Large intestine (tissue), 3 donors: Measurements from ENCODE around the gene CIB1. TPM values are rescaled to one million over a fixed set of nuclear protein-coding genes. Genes with fewer than 3 reads are reported as not detected.

Experiments
- DNase-seq, 2 donors: peaks; one replicate each; pipeline versions ENCODE4 v3.0.0 to v3.0.0-alpha.2; 2013
- H3K27ac ChIP-seq: one replicate; pipeline ENCODE4 v1.5.1; 2013; ENCODE audit warnings: low read length
- H3K27me3 ChIP-seq: 2 replicates; pipeline ENCODE4 v1.6.1; 2013; ENCODE audit warnings: low read length; ENCODE audit not compliant: control insufficient read depth, insufficient read depth
- H3K36me3 ChIP-seq: 2 replicates; pipeline ENCODE4 v1.6.1; 2013; ENCODE audit warnings: low read length; ENCODE audit not compliant: control insufficient read depth, insufficient read depth
- H3K4me1 ChIP-seq: one replicate; pipeline ENCODE4 v1.6.1; 2013; ENCODE audit warnings: low read length; ENCODE audit not compliant: control insufficient read depth, insufficient read depth
- H3K4me3 ChIP-seq: one replicate; pipeline ENCODE4 v1.5.1; 2013; ENCODE audit warnings: low read length
- H3K9me3 ChIP-seq: one replicate; pipeline ENCODE4 v1.6.1; 2013; ENCODE audit warnings: mild to moderate bottlenecking, low read depth, low read length, moderate library complexity; ENCODE audit not compliant: control insufficient read depth
- WGBS: methylation state at CpG from one replicate; pipeline ENCODE4 v1.1.5; 2013; ENCODE audit warnings: low lambda C conversion rate; ENCODE audit not compliant: insufficient coverage; 5-methylcytosine and 5-hydroxymethylcytosine counted together
- polyA plus RNA-seq: library from polyadenylated mRNA; unstranded; fragments of 120-200 nt; gene quantifications from one replicate; pipeline ENCODE4 v1.2.1, GENCODE V29; 2013

The CIB1 gene
- polyA plus RNA-seq, 1 donor, result 87.1 TPM

DNA sequence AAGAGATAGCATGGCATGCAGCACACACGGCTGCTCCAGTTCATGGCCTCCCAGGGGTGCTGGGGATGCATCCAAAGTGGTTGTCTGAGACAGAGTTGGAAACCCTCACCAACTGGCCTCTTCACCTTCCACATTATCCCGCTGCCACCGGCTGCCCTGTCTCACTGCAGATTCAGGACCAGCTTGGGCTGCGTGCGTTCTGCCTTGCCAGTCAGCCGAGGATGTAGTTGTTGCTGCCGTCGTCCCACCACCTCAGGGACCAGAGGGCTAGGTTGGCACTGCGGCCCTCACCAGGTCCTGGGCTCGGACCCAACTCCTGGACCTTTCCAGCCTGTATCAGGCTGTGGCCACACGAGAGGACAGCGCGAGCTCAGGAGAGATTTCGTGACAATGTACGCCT lies 4.8 kb downstream of the CIB1 start:
- Histone ChIP-seq H3K27ac (no peak overlapping the region), H3K36me3 (peaks cover 78% of the 10 kb centered on the region), H3K4me1 (peaks cover 25% of the 10 kb centered on the region), H3K9me3 (no peaks in the 10 kb centered on the region), H3K27me3 (no peaks in the 10 kb centered on the region), H3K4me3 (no peak overlapping the region)
- WGBS, result no CpG with 5 or more reads among the region's 15 CpGs
- no peak for DNase-seq

DNA sequence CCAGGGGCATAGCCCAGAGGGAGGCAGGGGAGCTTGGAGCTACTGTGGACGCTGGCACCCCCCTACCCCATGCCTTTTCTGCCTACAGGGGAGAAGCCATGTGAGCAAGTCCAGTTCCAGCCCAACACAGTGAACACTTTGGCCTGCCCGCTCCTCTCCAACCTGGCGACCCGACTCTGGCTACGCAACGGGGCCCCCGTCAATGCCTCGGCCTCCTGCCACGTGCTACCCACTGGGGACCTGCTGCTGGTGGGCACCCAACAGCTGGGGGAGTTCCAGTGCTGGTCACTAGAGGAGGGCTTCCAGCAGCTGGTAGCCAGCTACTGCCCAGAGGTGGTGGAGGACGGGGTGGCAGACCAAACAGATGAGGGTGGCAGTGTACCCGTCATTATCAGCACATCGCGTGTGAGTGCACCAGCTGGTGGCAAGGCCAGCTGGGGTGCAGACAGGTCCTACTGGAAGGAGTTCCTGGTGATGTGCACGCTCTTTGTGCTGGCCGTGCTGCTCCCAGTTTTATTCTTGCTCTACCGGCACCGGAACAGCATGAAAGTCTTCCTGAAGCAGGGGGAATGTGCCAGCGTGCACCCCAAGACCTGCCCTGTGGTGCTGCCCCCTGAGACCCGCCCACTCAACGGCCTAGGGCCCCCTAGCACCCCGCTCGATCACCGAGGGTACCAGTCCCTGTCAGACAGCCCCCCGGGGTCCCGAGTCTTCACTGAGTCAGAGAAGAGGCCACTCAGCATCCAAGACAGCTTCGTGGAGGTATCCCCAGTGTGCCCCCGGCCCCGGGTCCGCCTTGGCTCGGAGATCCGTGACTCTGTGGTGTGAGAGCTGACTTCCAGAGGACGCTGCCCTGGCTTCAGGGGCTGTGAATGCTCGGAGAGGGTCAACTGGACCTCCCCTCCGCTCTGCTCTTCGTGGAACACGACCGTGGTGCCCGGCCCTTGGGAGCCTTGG lies 5.6 kb downstream of the CIB1 start:
- Histone ChIP-seq H3K27ac (no peak overlapping the region), H3K9me3 (no peaks in the 10 kb centered on the region), H3K4me1 (peaks cover 25% of the 10 kb centered on the region), H3K27me3 (no peaks in the 10 kb centered on the region), H3K4me3 (no peak overlapping the region), H3K36me3 (peaks cover 87% of the 10 kb centered on the region)
- no CpG with 5 or more reads among the region's 38 CpGs for WGBS
- DNase-seq, result no peak

- Histone ChIP-seq H3K4me3 (no peak overlapping the region), H3K27ac (no peak overlapping the region), H3K27me3 (no peaks in the 10 kb centered on the region), H3K9me3 (no peaks in the 10 kb centered on the region), H3K4me1 (peaks cover 18% of the 10 kb centered on the region), H3K36me3 (peaks cover 94% of the 10 kb centered on the region)
- 100% methylated on average over 4 of the region's 7 CpGs for WGBS
- no peak for DNase-seq
Measured at GRCh38 chr15:90227336-90227735, 6.4 kb downstream of the CIB1 start.

GRCh38 chr15:90225504-90226234 lies 8.1 kb downstream of the CIB1 start:
- 83% methylated on average over 2 of the region's 18 CpGs for WGBS
- Histone ChIP-seq H3K4me1 (peaks cover 6% of the 10 kb centered on the region), H3K36me3 (peaks cover 90% of the 10 kb centered on the region), H3K27ac (no peak overlapping the region), H3K27me3 (no peaks in the 10 kb centered on the region), H3K4me3 (no peak overlapping the region), H3K9me3 (no peaks in the 10 kb centered on the region)
- no peak for DNase-seq

DNA sequence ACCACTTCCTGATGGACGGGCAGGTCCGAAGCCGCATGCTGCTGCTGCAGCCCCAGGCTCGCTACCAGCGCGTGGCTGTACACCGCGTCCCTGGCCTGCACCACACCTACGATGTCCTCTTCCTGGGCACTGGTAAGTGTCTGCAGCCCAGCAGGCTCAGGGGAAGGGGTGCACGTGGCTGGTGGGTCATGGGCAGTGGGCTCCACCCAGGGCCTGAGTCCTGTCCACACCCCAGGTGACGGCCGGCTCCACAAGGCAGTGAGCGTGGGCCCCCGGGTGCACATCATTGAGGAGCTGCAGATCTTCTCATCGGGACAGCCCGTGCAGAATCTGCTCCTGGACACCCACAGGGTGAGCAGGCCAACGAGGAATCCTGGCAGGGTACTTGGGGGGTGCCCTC lies 8.7 kb downstream of the CIB1 start:
- peaks cover 86% of the 10 kb centered on the region for H3K36me3 ChIP-seq
- no peak for DNase-seq
- no peak overlapping the region for H3K27ac ChIP-seq
- no peaks in the 10 kb centered on the region for H3K4me1 ChIP-seq
- WGBS, result no CpG with 5 or more reads among the region's 17 CpGs
- no peaks in the 10 kb centered on the region for H3K9me3 ChIP-seq
- H3K4me3 ChIP-seq, result no peak overlapping the region
- H3K27me3 ChIP-seq, result no peaks in the 10 kb centered on the region

- Histone ChIP-seq H3K4me3 (no peak overlapping the region), H3K27ac (no peak overlapping the region), H3K36me3 (peaks cover 82% of the 10 kb centered on the region), H3K27me3 (no peaks in the 10 kb centered on the region), H3K9me3 (no peaks in the 10 kb centered on the region), H3K4me1 (no peaks in the 10 kb centered on the region)
- no CpG with 5 or more reads among the region's 22 CpGs for WGBS
- DNase-seq, result no peak
Measured at GRCh38 chr15:90223441-90224165, 10.1 kb downstream of the CIB1 start.

GRCh38 chr15:90222547-90222946 lies 11.2 kb downstream of the CIB1 start:
- Histone ChIP-seq H3K27me3 (no peaks in the 10 kb centered on the region), H3K4me1 (no peaks in the 10 kb centered on the region), H3K36me3 (peaks cover 80% of the 10 kb centered on the region), H3K4me3 (no peak overlapping the region), H3K27ac (no peak overlapping the region), H3K9me3 (no peaks in the 10 kb centered on the region)
- DNase-seq, result no peak
- no CpG with 5 or more reads among the region's 2 CpGs for WGBS

DNA sequence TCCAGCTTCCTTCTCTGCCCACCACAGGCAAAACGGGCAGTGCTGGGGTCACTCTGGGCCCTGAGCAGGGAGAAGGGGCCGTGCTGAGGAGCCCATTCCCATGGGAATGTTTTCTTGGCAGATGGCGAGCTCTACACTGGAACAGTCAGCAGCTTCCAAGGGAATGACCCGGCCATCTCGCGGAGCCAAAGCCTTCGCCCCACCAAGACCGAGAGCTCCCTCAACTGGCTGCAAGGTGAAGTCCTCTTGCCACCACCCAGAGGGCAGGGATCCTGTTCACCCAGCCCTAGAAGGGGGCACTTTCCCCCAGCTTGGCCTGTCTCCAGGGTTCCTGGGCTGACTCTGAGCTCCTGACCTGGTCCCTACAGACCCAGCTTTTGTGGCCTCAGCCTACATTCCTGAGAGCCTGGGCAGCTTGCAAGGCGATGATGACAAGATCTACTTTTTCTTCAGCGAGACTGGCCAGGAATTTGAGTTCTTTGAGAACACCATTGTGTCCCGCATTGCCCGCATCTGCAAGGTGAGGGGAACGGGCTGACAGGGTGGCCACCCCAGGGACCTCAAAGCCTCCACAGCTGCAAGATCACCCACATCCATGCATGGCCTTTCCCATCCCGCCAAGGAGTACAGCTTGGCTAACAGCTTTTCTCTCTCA lies 12.4 kb downstream of the CIB1 start:
- peak; percentile 74 to 77 for DNase-seq
- no peaks in the 10 kb centered on the region for H3K27me3 ChIP-seq
- no peaks in the 10 kb centered on the region for H3K4me1 ChIP-seq
- H3K9me3 ChIP-seq, result no peaks in the 10 kb centered on the region
- WGBS, result no CpG with 5 or more reads among the region's 14 CpGs
- H3K36me3 ChIP-seq, result peaks cover 75% of the 10 kb centered on the region
- H3K4me3 ChIP-seq, result no peak overlapping the region
- H3K27ac ChIP-seq, result no peak overlapping the region

DNA sequence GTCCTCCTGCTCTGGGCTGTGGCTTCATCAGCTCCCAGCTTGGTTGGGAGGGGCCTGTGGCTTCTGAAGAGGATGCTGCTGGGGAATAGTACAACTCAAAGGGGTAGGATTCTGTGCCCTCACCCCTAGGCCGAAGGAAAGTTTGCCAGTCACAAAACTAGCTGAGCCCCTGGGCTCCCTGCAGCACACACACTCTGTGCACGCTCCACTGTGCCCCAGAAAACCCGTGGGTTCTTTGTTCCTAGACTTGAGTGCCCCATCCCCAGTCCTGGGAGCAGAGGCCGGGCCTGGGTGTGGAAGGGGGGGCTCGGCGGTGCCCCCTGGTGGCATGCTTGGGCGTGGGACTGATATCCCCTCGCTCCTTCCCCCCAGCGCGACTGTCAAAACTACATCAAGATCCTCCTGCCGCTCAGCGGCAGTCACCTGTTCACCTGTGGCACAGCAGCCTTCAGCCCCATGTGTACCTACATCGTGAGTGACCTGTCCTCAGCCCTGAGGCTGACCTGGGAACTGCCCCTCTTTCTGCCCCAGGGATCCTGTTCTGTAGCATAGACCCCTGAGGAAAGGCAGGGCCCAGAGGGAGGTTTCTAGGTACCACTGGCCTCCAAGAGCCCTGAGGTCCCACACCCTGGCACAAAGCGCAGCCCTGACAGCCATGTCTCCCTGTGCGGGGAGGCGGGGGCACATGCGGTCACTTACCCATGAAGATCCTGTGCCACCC lies 14.2 kb downstream of the CIB1 start:
- no peak for DNase-seq
- no CpG with 5 or more reads among the region's 17 CpGs for WGBS
- no peak overlapping the region for H3K4me3 ChIP-seq
- no peak overlapping the region for H3K27ac ChIP-seq
- H3K4me1 ChIP-seq, result no peaks in the 10 kb centered on the region
- peaks cover 59% of the 10 kb centered on the region for H3K36me3 ChIP-seq
- H3K27me3 ChIP-seq, result no peaks in the 10 kb centered on the region
- H3K9me3 ChIP-seq, result no peaks in the 10 kb centered on the region
